HL-60 (cell line): ENCODE measurements around the gene HACD1.
"Not testable (repeated sequence)": the region's sequence is repeated elsewhere in the genome, so short reads cannot be mapped to it uniquely, and the experiment has no call there.

Experiments
- DNase-seq, 2 experiments: peaks; one replicate each; pipeline ENCODE4 v3.0.0-alpha.2; 2010 to 2020; ENCODE audit warnings: low read depth in 1 of 2, low spot score in 1 of 2
- H3K27ac ChIP-seq: fragments of 250-450 bp; sonication (Bioruptor Pico); replicated peaks from 2 replicates; pipeline ENCODE4 v1.5.1; 2020; ENCODE audit warnings: mild to moderate bottlenecking, moderate library complexity
- H3K27me3 ChIP-seq: fragments of 250-450 bp; sonication (Bioruptor Pico); 2 replicates; pipeline ENCODE4 v1.5.1; 2021; ENCODE audit warnings: mild to moderate bottlenecking, moderate library complexity; ENCODE audit not compliant: insufficient read depth, poor library complexity, severe bottlenecking
- H3K4me3 ChIP-seq: replicated peaks from 2 replicates; pipeline ENCODE4 v1.5.1; 2011; ENCODE audit warnings: mild to moderate bottlenecking, control low read depth, low read length; ENCODE audit not compliant: insufficient read depth
- CTCF ChIP-seq: IDR thresholded peaks from one replicate; pipeline ENCODE4 v1.5.1; 2011; ENCODE audit warnings: low read length, control low read depth, inconsistent platforms; ENCODE audit not compliant: insufficient read depth
- GABPA ChIP-seq: IDR thresholded peaks from 2 replicates; pipeline ENCODE4 v1.6.1; 2012; ENCODE audit warnings: low read depth
- POLR2AphosphoS5 ChIP-seq: IDR thresholded peaks from 2 replicates; pipeline ENCODE4 v1.6.1; 2012; ENCODE audit warnings: low read depth
- REST ChIP-seq: IDR thresholded peaks from 2 replicates; pipeline ENCODE4 v1.6.1; 2012; ENCODE audit warnings: low read depth; ENCODE audit not compliant: insufficient replicate concordance
- SPI1 ChIP-seq: IDR thresholded peaks from 2 replicates; pipeline ENCODE4 v1.6.1; 2012; ENCODE audit warnings: low read depth, mild to moderate bottlenecking, borderline replicate concordance

Gene HACD1

GRCh38 chr10:17599089-17599488 is 18.1 kb downstream of the HACD1 start:
- DNase-seq: no peak
- H3K27ac ChIP-seq: no peak overlapping the region
- TF ChIP-seq POLR2AphosphoS5 (no peak), GABPA (no peak), SPI1 (no peak), REST (no peak), CTCF (no peak)
- H3K4me3 ChIP-seq: no peak overlapping the region
- H3K27me3 ChIP-seq: no peaks in the 10 kb centered on the region

- Histone ChIP-seq H3K27me3 (no peaks in the 10 kb centered on the region), H3K27ac (no peak overlapping the region), H3K4me3 (no peak overlapping the region)
- no peak for DNase-seq
- TF ChIP-seq REST: no peak
- TF ChIP-seq POLR2AphosphoS5: no peak
- TF ChIP-seq SPI1: no peak
- no peak for TF ChIP-seq GABPA
- no peak for TF ChIP-seq CTCF
Observed at GRCh38 chr10:17597386-17597785, 19.8 kb downstream of the HACD1 start.

GRCh38 chr10:17590969-17591645 is 26.1 kb downstream of the HACD1 start:
- H3K27ac ChIP-seq: no peak overlapping the region
- no peak for DNase-seq
- no peak overlapping the region for H3K4me3 ChIP-seq
- H3K27me3 ChIP-seq: no peaks in the 10 kb centered on the region
- no peak for TF ChIP-seq SPI1
- TF ChIP-seq REST: no peak
- TF ChIP-seq CTCF: no peak
- TF ChIP-seq POLR2AphosphoS5: no peak
- TF ChIP-seq GABPA: no peak

- not testable (repeated sequence) for DNase-seq, H3K27ac ChIP-seq, H3K4me3 ChIP-seq, H3K27me3 ChIP-seq
Observed at GRCh38 chr10:17589316-17589715, 27.9 kb downstream of the HACD1 start.
